SK-N-SH (cell line): Measurements from ENCODE around the gene ZDHHC16.

Experiments
- EP300 ChIP-seq, 2 experiments: IDR thresholded peaks; 2 replicates each; pipeline versions ENCODE4 v1.4.0 to v1.6.1; 2012; ENCODE audit warnings: borderline replicate concordance in 1 of 2, low read depth in 1 of 2, low read length in 1 of 2
- EZH2phosphoT487 ChIP-seq: fragments of 200-600 bp; sonication (generic); IDR thresholded peaks from 2 replicates; pipeline ENCODE4 v1.6.1; 2017; ENCODE audit warnings: low read depth, mixed run types, mild to moderate bottlenecking, antibody characterized with exemption, moderate library complexity, borderline replicate concordance
- GATA2 ChIP-seq: sonication (generic); formaldehyde crosslinking; IDR thresholded peaks from 2 replicates; pipeline ENCODE4 v1.5.0; 2020; ENCODE audit warnings: mild to moderate bottlenecking, missing genetic modification reagents
- MAX ChIP-seq: IDR thresholded peaks from 2 replicates; pipeline ENCODE4 v1.4.0; 2012; ENCODE audit warnings: low read depth
- RCOR1 ChIP-seq: fragments of 150-350 bp; IDR thresholded peaks from 2 replicates; pipeline ENCODE4 v1.6.1; 2017; ENCODE audit warnings: antibody characterized with exemption, low read length
- RFX5 ChIP-seq: IDR thresholded peaks from 2 replicates; pipeline ENCODE4 v1.6.1; 2012; ENCODE audit warnings: mild to moderate bottlenecking, improper control_type of control experiment, low read length
- RXRA ChIP-seq: IDR thresholded peaks from 2 replicates; pipeline ENCODE4 v1.4.0; 2012; ENCODE audit warnings: low read depth, mild to moderate bottlenecking, borderline replicate concordance
- TF ChIP-seq, protein P1 (sequence below): fragments of 200-600 bp; sonication (generic); IDR thresholded peaks from 2 replicates; pipeline ENCODE4 v1.6.1; 2017; ENCODE audit warnings: antibody characterized with exemption, mild to moderate bottlenecking, moderate library complexity
- TF ChIP-seq, protein P2 (sequence below): IDR thresholded peaks from 2 replicates; pipeline ENCODE4 v1.6.1; 2012; ENCODE audit warnings: mild to moderate bottlenecking, low read depth, low read length, moderate library complexity
- TF ChIP-seq, protein P3 (sequence below): IDR thresholded peaks from 2 replicates; pipeline ENCODE4 v1.4.0; 2012; ENCODE audit warnings: low read depth, borderline replicate concordance

DNA sequence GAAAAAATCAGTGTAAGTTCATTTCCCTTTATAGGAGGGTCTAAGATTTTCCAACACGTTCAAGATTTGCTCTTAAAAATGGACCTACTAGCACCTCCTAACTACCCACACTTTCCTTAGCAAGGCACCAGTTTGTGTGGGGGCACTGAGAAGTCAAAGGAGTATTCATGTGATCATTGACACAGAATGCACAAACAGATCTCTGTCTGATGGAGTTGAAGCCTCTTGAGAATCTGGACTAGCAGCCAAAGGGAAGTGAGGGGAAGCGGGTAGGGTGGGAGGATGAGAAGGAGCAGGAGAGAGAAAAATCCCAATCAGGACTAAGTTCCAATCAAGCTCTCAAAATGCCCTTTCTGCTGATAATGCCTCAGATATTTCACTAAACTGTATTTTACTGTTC, 48.2 kb downstream of the ZDHHC16 start:
- TF ChIP-seq EZH2phosphoT487 (no peak), RCOR1 (no peak), EP300 (IDR thresholded peaks at IDR 0.05; ENCODE audit: borderline replicate concordance in 1 of 2, low read depth in 1 of 2, low read length in 1 of 2) (no peak), MAX (no peak), RXRA (no peak), RFX5 (no peak), GATA2 (no peak)
- TF ChIP-seq, protein P1, sequence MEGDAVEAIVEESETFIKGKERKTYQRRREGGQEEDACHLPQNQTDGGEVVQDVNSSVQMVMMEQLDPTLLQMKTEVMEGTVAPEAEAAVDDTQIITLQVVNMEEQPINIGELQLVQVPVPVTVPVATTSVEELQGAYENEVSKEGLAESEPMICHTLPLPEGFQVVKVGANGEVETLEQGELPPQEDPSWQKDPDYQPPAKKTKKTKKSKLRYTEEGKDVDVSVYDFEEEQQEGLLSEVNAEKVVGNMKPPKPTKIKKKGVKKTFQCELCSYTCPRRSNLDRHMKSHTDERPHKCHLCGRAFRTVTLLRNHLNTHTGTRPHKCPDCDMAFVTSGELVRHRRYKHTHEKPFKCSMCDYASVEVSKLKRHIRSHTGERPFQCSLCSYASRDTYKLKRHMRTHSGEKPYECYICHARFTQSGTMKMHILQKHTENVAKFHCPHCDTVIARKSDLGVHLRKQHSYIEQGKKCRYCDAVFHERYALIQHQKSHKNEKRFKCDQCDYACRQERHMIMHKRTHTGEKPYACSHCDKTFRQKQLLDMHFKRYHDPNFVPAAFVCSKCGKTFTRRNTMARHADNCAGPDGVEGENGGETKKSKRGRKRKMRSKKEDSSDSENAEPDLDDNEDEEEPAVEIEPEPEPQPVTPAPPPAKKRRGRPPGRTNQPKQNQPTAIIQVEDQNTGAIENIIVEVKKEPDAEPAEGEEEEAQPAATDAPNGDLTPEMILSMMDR: no peak
- TF ChIP-seq, protein P2, sequence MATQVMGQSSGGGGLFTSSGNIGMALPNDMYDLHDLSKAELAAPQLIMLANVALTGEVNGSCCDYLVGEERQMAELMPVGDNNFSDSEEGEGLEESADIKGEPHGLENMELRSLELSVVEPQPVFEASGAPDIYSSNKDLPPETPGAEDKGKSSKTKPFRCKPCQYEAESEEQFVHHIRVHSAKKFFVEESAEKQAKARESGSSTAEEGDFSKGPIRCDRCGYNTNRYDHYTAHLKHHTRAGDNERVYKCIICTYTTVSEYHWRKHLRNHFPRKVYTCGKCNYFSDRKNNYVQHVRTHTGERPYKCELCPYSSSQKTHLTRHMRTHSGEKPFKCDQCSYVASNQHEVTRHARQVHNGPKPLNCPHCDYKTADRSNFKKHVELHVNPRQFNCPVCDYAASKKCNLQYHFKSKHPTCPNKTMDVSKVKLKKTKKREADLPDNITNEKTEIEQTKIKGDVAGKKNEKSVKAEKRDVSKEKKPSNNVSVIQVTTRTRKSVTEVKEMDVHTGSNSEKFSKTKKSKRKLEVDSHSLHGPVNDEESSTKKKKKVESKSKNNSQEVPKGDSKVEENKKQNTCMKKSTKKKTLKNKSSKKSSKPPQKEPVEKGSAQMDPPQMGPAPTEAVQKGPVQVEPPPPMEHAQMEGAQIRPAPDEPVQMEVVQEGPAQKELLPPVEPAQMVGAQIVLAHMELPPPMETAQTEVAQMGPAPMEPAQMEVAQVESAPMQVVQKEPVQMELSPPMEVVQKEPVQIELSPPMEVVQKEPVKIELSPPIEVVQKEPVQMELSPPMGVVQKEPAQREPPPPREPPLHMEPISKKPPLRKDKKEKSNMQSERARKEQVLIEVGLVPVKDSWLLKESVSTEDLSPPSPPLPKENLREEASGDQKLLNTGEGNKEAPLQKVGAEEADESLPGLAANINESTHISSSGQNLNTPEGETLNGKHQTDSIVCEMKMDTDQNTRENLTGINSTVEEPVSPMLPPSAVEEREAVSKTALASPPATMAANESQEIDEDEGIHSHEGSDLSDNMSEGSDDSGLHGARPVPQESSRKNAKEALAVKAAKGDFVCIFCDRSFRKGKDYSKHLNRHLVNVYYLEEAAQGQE: no peak
- TF ChIP-seq, protein P3, sequence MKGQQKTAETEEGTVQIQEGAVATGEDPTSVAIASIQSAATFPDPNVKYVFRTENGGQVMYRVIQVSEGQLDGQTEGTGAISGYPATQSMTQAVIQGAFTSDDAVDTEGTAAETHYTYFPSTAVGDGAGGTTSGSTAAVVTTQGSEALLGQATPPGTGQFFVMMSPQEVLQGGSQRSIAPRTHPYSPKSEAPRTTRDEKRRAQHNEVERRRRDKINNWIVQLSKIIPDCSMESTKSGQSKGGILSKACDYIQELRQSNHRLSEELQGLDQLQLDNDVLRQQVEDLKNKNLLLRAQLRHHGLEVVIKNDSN: no peak
